ENCODE results near the gene TENM4. TPM values are rescaled to one million over a fixed set of nuclear protein-coding genes. Genes with fewer than 3 reads are reported as not detected.

TENM4 gene
- total and polyA plus RNA-seq, 10 of the 15 experiments (the other 5 are each of a cell fraction or from before 2014, with no cell fraction given): 0.03 to 0.12 (median 0.06) TPM; not detected in 7

DNA sequence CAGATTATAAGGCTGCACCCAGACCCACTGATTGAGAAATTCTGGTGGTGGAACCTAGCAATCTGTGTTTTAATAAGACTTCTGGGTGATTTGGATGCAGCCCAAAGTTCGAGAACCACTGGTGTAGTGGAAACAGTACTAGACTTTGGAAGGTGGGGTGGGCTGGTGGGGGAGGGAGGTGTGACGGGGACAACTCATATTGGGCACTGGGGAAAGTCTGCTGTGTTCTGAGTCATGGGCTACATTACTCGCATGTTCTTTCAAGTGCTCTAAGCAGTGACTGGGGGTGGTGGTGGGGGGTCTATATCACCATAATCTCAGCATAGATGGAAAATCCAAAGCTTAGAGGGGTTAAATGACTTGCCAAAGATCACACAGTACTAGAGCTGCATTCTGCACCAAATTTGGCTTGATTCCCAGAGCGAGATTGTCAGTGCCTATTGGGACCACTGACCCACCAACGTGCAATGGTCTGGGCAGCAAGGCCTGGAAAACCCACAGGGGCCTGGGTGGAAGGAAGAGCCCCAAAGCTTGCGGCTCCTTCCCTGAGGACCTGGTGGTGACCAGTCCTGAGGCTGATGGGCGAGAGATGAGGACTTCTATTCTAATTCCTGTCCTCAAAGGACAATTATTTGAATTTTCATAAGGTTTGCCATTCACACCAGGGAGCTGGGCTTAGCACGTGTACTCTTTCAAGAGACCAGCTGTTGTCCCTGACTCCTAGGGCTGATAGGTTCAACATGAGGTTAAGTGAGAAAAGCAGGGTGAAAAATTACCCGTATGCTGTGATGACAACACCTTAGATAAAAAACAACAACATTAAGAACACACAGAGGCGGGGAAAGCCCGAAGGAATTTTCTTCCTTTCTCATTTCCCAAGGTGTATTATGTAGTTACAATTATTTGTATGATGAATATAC is 788.6 kb downstream of the TENM4 start:
- no peak for ATAC-seq
- no peak for TF ChIP-seq KLF5 (IDR thresholded peaks at IDR 0.05; ENCODE audit: partially characterized antibody)
- TF ChIP-seq, protein P1, sequence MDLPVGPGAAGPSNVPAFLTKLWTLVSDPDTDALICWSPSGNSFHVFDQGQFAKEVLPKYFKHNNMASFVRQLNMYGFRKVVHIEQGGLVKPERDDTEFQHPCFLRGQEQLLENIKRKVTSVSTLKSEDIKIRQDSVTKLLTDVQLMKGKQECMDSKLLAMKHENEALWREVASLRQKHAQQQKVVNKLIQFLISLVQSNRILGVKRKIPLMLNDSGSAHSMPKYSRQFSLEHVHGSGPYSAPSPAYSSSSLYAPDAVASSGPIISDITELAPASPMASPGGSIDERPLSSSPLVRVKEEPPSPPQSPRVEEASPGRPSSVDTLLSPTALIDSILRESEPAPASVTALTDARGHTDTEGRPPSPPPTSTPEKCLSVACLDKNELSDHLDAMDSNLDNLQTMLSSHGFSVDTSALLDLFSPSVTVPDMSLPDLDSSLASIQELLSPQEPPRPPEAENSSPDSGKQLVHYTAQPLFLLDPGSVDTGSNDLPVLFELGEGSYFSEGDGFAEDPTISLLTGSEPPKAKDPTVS (IDR thresholded peaks at IDR 0.05; ENCODE audit: low read depth, low read length): no peak
- TF ChIP-seq CREB1 (IDR thresholded peaks at IDR 0.05; ENCODE audit: low read depth): no peak
- TF ChIP-seq, protein P2, sequence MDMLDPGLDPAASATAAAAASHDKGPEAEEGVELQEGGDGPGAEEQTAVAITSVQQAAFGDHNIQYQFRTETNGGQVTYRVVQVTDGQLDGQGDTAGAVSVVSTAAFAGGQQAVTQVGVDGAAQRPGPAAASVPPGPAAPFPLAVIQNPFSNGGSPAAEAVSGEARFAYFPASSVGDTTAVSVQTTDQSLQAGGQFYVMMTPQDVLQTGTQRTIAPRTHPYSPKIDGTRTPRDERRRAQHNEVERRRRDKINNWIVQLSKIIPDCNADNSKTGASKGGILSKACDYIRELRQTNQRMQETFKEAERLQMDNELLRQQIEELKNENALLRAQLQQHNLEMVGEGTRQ (IDR thresholded peaks at IDR 0.05; ENCODE audit: borderline replicate concordance, low read depth, low read length): no peak
- TF ChIP-seq ZNF207 (IDR thresholded peaks at IDR 0.05; ENCODE audit: borderline replicate concordance): no peak
- no peak for TF ChIP-seq GABPA (IDR thresholded peaks at IDR 0.05; ENCODE audit: low read depth)
- no peak for TF ChIP-seq BMI1 (IDR thresholded peaks at IDR 0.05; ENCODE audit: borderline replicate concordance)
- TF ChIP-seq, protein P3, sequence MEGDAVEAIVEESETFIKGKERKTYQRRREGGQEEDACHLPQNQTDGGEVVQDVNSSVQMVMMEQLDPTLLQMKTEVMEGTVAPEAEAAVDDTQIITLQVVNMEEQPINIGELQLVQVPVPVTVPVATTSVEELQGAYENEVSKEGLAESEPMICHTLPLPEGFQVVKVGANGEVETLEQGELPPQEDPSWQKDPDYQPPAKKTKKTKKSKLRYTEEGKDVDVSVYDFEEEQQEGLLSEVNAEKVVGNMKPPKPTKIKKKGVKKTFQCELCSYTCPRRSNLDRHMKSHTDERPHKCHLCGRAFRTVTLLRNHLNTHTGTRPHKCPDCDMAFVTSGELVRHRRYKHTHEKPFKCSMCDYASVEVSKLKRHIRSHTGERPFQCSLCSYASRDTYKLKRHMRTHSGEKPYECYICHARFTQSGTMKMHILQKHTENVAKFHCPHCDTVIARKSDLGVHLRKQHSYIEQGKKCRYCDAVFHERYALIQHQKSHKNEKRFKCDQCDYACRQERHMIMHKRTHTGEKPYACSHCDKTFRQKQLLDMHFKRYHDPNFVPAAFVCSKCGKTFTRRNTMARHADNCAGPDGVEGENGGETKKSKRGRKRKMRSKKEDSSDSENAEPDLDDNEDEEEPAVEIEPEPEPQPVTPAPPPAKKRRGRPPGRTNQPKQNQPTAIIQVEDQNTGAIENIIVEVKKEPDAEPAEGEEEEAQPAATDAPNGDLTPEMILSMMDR (IDR thresholded peaks at IDR 0.05 in 2 of 3, conservative IDR thresholded peaks at IDR 0.05 in 1 of 3; ENCODE audit: control insufficient read depth in 2 of 3, extremely low read depth in 1 of 3, insufficient read depth in 1 of 3, low read depth in 3 of 3, low read length in 3 of 3): no peak
- TF ChIP-seq, protein P4, sequence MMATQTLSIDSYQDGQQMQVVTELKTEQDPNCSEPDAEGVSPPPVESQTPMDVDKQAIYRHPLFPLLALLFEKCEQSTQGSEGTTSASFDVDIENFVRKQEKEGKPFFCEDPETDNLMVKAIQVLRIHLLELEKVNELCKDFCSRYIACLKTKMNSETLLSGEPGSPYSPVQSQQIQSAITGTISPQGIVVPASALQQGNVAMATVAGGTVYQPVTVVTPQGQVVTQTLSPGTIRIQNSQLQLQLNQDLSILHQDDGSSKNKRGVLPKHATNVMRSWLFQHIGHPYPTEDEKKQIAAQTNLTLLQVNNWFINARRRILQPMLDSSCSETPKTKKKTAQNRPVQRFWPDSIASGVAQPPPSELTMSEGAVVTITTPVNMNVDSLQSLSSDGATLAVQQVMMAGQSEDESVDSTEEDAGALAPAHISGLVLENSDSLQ (IDR thresholded peaks at IDR 0.05): no peak
- no peak for TF ChIP-seq EZH2 (IDR thresholded peaks at IDR 0.05; ENCODE audit: borderline replicate concordance, control insufficient read depth, low read depth, low read length)
- TF ChIP-seq ATF7 (IDR thresholded peaks at IDR 0.05; ENCODE audit: low read depth): no peak
- TF ChIP-seq SMC3 (IDR thresholded peaks at IDR 0.05; ENCODE audit: borderline replicate concordance, low read length): no peak
- TF ChIP-seq, protein P5, sequence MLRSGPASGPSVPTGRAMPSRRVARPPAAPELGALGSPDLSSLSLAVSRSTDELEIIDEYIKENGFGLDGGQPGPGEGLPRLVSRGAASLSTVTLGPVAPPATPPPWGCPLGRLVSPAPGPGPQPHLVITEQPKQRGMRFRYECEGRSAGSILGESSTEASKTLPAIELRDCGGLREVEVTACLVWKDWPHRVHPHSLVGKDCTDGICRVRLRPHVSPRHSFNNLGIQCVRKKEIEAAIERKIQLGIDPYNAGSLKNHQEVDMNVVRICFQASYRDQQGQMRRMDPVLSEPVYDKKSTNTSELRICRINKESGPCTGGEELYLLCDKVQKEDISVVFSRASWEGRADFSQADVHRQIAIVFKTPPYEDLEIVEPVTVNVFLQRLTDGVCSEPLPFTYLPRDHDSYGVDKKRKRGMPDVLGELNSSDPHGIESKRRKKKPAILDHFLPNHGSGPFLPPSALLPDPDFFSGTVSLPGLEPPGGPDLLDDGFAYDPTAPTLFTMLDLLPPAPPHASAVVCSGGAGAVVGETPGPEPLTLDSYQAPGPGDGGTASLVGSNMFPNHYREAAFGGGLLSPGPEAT (IDR thresholded peaks at IDR 0.05; ENCODE audit: low read depth): no peak
- no peak for TF ChIP-seq SIX5 (IDR thresholded peaks at IDR 0.05; ENCODE audit: low read depth, low read length, severe bottlenecking)
- TF ChIP-seq EGR1 (IDR thresholded peaks at IDR 0.05; ENCODE audit: borderline replicate concordance in 1 of 2, low read depth in 2 of 2, low read length in 2 of 2): no peak

More for the DNA sequence above, 788.6 kb downstream of the TENM4 start:
- Histone ChIP-seq H3K9ac (ENCODE audit: control insufficient read depth, insufficient read depth, low read length) (no peak overlapping the region), H2AFZ (ENCODE audit: control insufficient read depth, low read depth, low read length) (no peak overlapping the region), H3K4me3 (no peak overlapping the region), H3K4me1 (ENCODE audit: control insufficient read depth, insufficient read depth, low read length) (no peaks in the 10 kb centered on the region), H3K36me3 (ENCODE audit: control insufficient read depth in 2 of 2, insufficient read depth in 2 of 2, low read length in 1 of 2) (no peaks in the 10 kb centered on the region), H3K4me2 (ENCODE audit: control insufficient read depth, insufficient read depth) (no peak overlapping the region), H3K27ac (ENCODE audit: control insufficient read depth, insufficient read depth) (no peak overlapping the region), H3K79me2 (ENCODE audit: control insufficient read depth, insufficient read depth, low read length) (no peaks in the 10 kb centered on the region), H3K27me3 (replicated peaks in 1 of 2; ENCODE audit: control insufficient read depth in 2 of 2, insufficient read depth in 2 of 2, low read length in 1 of 2) (no peaks in the 10 kb centered on the region; a peak in 2 of 4 replicates), H4K20me1 (ENCODE audit: control insufficient read depth, insufficient read depth) (no peaks in the 10 kb centered on the region), H3K9me3 (replicated peaks; ENCODE audit: control insufficient read depth, insufficient read depth, low read length) (no peaks in the 10 kb centered on the region)
- no peak for FAIRE-seq
- WGBS (ENCODE audit: insufficient coverage, insufficient replicate concordance, low lambda C conversion rate, missing lambda C conversion rate): 18% methylated on average over 10 of the region's 11 CpGs
- CTCF ChIA-PET: interaction anchor here (1.3 kb wide), 1 partner anchor 63 kb away, joined by 6 read pairs; no protein-coding TSS in a partner anchor
- BruUV-seq (replicated peaks): no TSS peak
- intact Hi-C loops (cut with micrococcal nuclease; ENCODE audit: unreplicated experiment): no loop called here
- in situ Hi-C loops (cut with MboI): no loop called here
- RAD21 ChIA-PET (ENCODE audit: unreplicated experiment): no interaction called here
- SMC1A ChIA-PET (ENCODE audit: uncharacterized antibody, unreplicated experiment): no interaction called here
- no peak for DNase-seq (ENCODE audit: low read depth, low spot score)
- POLR2A ChIA-PET: interaction anchor here (0.6 kb wide), 1 partner anchor 581 kb away, joined by 3 read pairs; no protein-coding TSS in a partner anchor
